HepG2 (cell line): ENCODE data around the gene XPNPEP2. TPM values are rescaled to one million over a fixed set of nuclear protein-coding genes. Genes with fewer than 3 reads are reported as not detected.

Experiments
- ATAC-seq: fragments of 200-7000 bp; cut with Tn5 transposase; 3 replicates; pipeline ENCODE4 v1.9.1; 2020; ENCODE audit warnings: mild to moderate bottlenecking, moderate library complexity
- BruUV-seq: library from RNA; stranded (reverse); fragments of 400-500 nt; replicated peaks from 2 replicates; lab custom pipeline; 2021; lab: Mats Ljungman, UMichigan
- CTCF ChIA-PET: fragments of 300-600 bp; formaldehyde crosslinking; extraction: SDS; loops from one replicate; lab custom pipeline; 2021; ENCODE audit warnings: low total read pairs, inconsistent platforms, low intra/inter-chr PET ratio; lab: Yijun Ruan, JAX
- POLR2A ChIA-PET: fragments of 350-600 bp; sonication (Branson Sonifier 250); formaldehyde crosslinking; loops from one replicate; lab custom pipeline; 2020; ENCODE audit warnings: antibody characterized with exemption, inconsistent platforms; lab: Yijun Ruan, JAX
- DNase-seq: peaks from one replicate; pipeline ENCODE4 v3.0.0-alpha.2; 2015; ENCODE audit warnings: low spot score
- FAIRE-seq: peaks from 3 replicates; lab custom pipeline; 2011; peaks lifted over from hg19 to GRCh38; lab: Jason Lieb, UNC
- H2AFZ ChIP-seq: one replicate; pipeline ENCODE4 v1.6.1; 2011; ENCODE audit warnings: low read length, inconsistent platforms
- H3K27ac ChIP-seq: fragments of 300-600 bp; 3 replicates; pipeline ENCODE4 v1.8.0; 2011; ENCODE audit warnings: mixed run types, mild to moderate bottlenecking, mixed read lengths, low read length, inconsistent platforms; ENCODE audit not compliant: insufficient read depth; ENCODE audit errors: extremely low read length
- H3K27me3 ChIP-seq, 2 experiments: fragments of 200-600 bp in 1 of 2; 2 replicates in 1 of 2; 3 replicates in 1 of 2; pipeline versions ENCODE4 v1.6.0 to v1.8.0; 2011; ENCODE audit warnings: low read length in 2 of 2, mild to moderate bottlenecking in 2 of 2, moderate library complexity in 2 of 2, inconsistent platforms in 1 of 2; ENCODE audit not compliant: insufficient read depth in 2 of 2, control insufficient read depth in 1 of 2
- H3K36me3 ChIP-seq, 2 experiments: fragments of 200-600 bp in 1 of 2; replicated peaks in 1 of 2; 2 replicates in 1 of 2; 3 replicates in 1 of 2; pipeline versions ENCODE4 v1.5.1 to v1.8.0; 2011; ENCODE audit warnings: low read length in 2 of 2, inconsistent platforms in 1 of 2; ENCODE audit not compliant: insufficient read depth in 2 of 2, control insufficient read depth in 1 of 2
- H3K4me1 ChIP-seq: 2 replicates; pipeline ENCODE4 v1.5.1; 2012; ENCODE audit warnings: low read length, inconsistent platforms; ENCODE audit not compliant: insufficient read depth
- H3K4me2 ChIP-seq: 2 replicates; pipeline ENCODE4 v1.6.0; 2011; ENCODE audit warnings: low read depth, low read length, inconsistent platforms
- H3K4me3 ChIP-seq, 3 experiments: fragments of 200-600 bp in 1 of 3; sonication (generic), shearing (Covaris generic) in 1 of 3; replicated peaks in 1 of 3; 2 replicates each; pipeline ENCODE4 v1.5.1; 2011 to 2016; ENCODE audit warnings: low read length in 3 of 3, inconsistent platforms in 2 of 3, low read depth in 2 of 3, mild to moderate bottlenecking in 2 of 3, control low read depth in 1 of 3, mixed read lengths in 1 of 3; ENCODE audit not compliant: insufficient read depth in 1 of 3
- H3K79me2 ChIP-seq: one replicate; pipeline ENCODE4 v1.6.1; 2011; ENCODE audit warnings: low read length, inconsistent platforms; ENCODE audit not compliant: insufficient read depth
- H3K9ac ChIP-seq: 2 replicates; pipeline ENCODE4 v1.6.0; 2011; ENCODE audit warnings: mild to moderate bottlenecking, low read depth, low read length, inconsistent platforms; ENCODE audit not compliant: insufficient read depth
- H3K9me3 ChIP-seq: 2 replicates; pipeline ENCODE4 v1.5.1; 2012; ENCODE audit warnings: mild to moderate bottlenecking, low read length
- H4K20me1 ChIP-seq: 2 replicates; pipeline ENCODE4 v1.6.0; 2011; ENCODE audit warnings: inconsistent platforms, mild to moderate bottlenecking, low read length, moderate library complexity; ENCODE audit not compliant: insufficient read depth
- KAT2B ChIP-seq: fragments of 150-350 bp; IDR thresholded peaks from 2 replicates; pipeline ENCODE4 v1.6.1; 2014; ENCODE audit warnings: low read depth, low read length, borderline replicate concordance
- MAFK ChIP-seq, 2 experiments: IDR thresholded peaks in 1 of 2; conservative IDR thresholded peaks in 1 of 2; 2 replicates each; pipeline ENCODE4 v1.6.1; 2011; ENCODE audit warnings: improper control_type of control experiment in 2 of 2, low read length in 2 of 2
- NFE2L2 ChIP-seq: fragments of 150-350 bp; IDR thresholded peaks from 2 replicates; pipeline ENCODE4 v1.6.1; 2014; ENCODE audit warnings: low read length
- RAD21 ChIP-seq: fragments of 450-650 bp; formaldehyde crosslinking; IDR thresholded peaks from 2 replicates; pipeline ENCODE4 v1.5.0; 2020; ENCODE audit warnings: mild to moderate bottlenecking
- SIN3B ChIP-seq: fragments of 150-350 bp; IDR thresholded peaks from 2 replicates; pipeline ENCODE4 v1.6.1; 2014; ENCODE audit warnings: low read length
- SMC3 ChIP-seq: IDR thresholded peaks from 2 replicates; pipeline ENCODE4 v1.6.1; 2011; ENCODE audit warnings: low read length, improper control_type of control experiment
- TOPORS ChIP-seq: sonication (generic); formaldehyde crosslinking; IDR thresholded peaks from 2 replicates; pipeline ENCODE4 v1.8.0; 2023; ENCODE audit warnings: mild to moderate bottlenecking, missing genetic modification reagents
- ZBTB21 ChIP-seq: sonication (generic); formaldehyde crosslinking; IDR thresholded peaks from 2 replicates; pipeline ENCODE4 v1.4.0; 2020; ENCODE audit warnings: missing genetic modification reagents
- ZNF124 ChIP-seq: sonication (generic); formaldehyde crosslinking; IDR thresholded peaks from 2 replicates; pipeline ENCODE4 v1.4.0; 2020; ENCODE audit warnings: missing genetic modification reagents
- WGBS: methylation state at CpG from one replicate; pipeline ENCODE4 v1.1.6; 2017; ENCODE audit warnings: low lambda C conversion rate; 5-methylcytosine and 5-hydroxymethylcytosine counted together
- in situ Hi-C: cut with HindIII; loops from 2 replicates; pipeline ENCODE4 v1.10.0; 2017; ENCODE audit warnings: low pct_unique_long_range_greater_than_20kb; ENCODE audit not compliant: extremely low pct_ligation_motif_present
- intact Hi-C: fragments of 100-400 bp; cut with micrococcal nuclease; formaldehyde crosslinking; loops from one replicate; pipeline ENCODE4 v1.10.0; 2022; ENCODE audit not compliant: unreplicated experiment
- polyA plus RNA-seq, 8 experiments: library from polyadenylated mRNA; depleted of rRNA in 3 of 8; stranded (reverse) in 7 of 8; unstranded in 1 of 8; fragments of >200 nt; fragmentation: Illumina TruSeq in 4 of 8; extraction: Trizol in 4 of 8; gene quantifications; 2 replicates each; pipeline versions ENCODE4 v1.2.1 to v1.2.3, GENCODE V29; 2011 to 2016; ENCODE audit warnings: low read depth in 4 of 8, missing spikeins in 1 of 8, mixed read lengths in 1 of 8; ENCODE audit not compliant: insufficient read depth in 1 of 8
- total RNA-seq, 5 experiments: library from RNA; depleted of rRNA; stranded (reverse); fragments of >200 nt; fragmentation: Illumina TruSeq; extraction: Trizol; gene quantifications; 2 replicates each; pipeline ENCODE4 v1.2.3, GENCODE V29; 2016; ENCODE audit warnings: low read depth in 1 of 5
- TF ChIP-seq, protein P1 (sequence below): sonication (generic); formaldehyde crosslinking; conservative IDR thresholded peaks from 2 replicates; pipeline ENCODE4 v1.4.0; 2020; ENCODE audit warnings: missing genetic modification reagents
- TF ChIP-seq, protein P2 (sequence below), 2 experiments: sonication (generic) in 1 of 2; formaldehyde crosslinking in 1 of 2; IDR thresholded peaks; 2 replicates each; pipeline versions ENCODE4 v1.6.1 to v1.9.0; 2014 to 2022; ENCODE audit warnings: antibody characterized with exemption in 1 of 2, borderline replicate concordance in 1 of 2, inconsistent platforms in 1 of 2, low read depth in 1 of 2, missing genetic modification reagents in 1 of 2
- TF ChIP-seq, protein P3 (sequence below): sonication (generic); formaldehyde crosslinking; IDR thresholded peaks from 2 replicates; pipeline ENCODE4 v1.8.0; 2022; ENCODE audit warnings: missing genetic modification reagents, low read depth, mild to moderate bottlenecking, borderline replicate concordance
- TF ChIP-seq, protein P4 (sequence below): sonication (generic); formaldehyde crosslinking; IDR thresholded peaks from 2 replicates; pipeline ENCODE4 v1.4.0; 2020; ENCODE audit warnings: missing genetic modification reagents
- TF ChIP-seq, protein P5 (sequence below): IDR thresholded peaks from 2 replicates; pipeline ENCODE4 v1.6.1; 2016; ENCODE audit warnings: control low read depth

Gene XPNPEP2
- total and polyA plus RNA-seq, 2 of the 13 experiments (the other 11 are each of a cell fraction or from before 2014, with no cell fraction given): 1.1 to 1.8 TPM

DNA sequence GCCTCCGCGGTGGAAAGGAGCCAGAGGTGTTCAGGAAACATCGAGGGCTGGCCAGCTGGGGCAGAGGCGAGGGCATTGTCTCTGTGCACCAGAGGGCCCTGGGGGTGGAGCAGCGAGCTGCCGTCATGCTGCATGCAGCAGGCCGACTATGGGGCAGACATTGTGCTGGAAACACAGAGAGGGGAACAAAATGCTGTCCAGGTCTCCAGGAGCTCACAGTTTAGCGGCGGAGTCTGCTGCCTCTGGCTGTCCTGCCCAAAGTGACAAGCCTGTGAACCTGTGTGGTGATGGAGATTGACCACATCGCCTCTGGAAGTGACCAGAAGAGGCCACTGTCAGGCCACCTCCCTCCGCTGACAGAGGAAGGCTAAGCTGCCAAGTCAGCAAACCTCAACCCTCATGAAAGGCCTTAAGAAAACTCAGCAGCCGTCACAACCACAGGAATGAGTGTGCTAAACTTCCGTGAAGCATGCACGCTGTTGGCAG, 20.8 kb downstream of the XPNPEP2 start (continued):
- no peak for TF ChIP-seq TOPORS (CRISPR knock-in tag)
- TF ChIP-seq RAD21 (CRISPR knock-in tag): 0 out of 2 replicates have a peak, but pooled peaks have one; percentile 30
- no peak for TF ChIP-seq ZBTB21 (CRISPR knock-in tag)
- peak; percentile 51 for TF ChIP-seq SMC3
- peak; percentile 91 to 92 for TF ChIP-seq MAFK (conservative IDR thresholded peaks at IDR 0.05 in 1 of 2, IDR thresholded peaks at IDR 0.05 in 1 of 2; ENCODE audit: low read length in 2 of 2)

DNA sequence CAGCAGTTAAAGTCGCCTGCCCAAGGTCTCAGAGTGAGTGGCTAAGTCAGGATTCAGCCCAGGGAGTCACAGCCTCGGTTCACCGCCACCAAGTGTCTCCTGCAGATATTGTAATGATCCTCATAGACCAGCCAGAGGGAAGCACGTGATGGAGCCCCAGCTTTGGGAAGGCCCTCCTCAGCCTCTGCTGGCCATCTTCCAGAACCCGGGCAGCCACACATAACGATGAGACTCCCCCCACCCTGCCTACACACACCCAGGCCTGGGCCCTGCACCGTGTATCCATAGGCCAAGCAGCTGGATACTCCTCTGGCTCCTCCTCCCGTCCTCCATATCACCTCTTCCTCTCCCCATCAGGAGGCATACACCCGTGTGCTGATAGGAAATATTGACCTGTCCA, 21.4 kb downstream of the XPNPEP2 start:
- FAIRE-seq (no peak), ATAC-seq (no peak), DNase-seq (no peak)
- H3K27ac ChIP-seq: no peak overlapping the region
- no peak overlapping the region for H2AFZ ChIP-seq
- intact Hi-C loops (no loop called here), in situ Hi-C loops (no loop called here)
- H3K36me3 ChIP-seq: no peaks in the 10 kb centered on the region
- ChIA-PET POLR2A (interaction anchor here (0.6 kb wide), 1 partner anchor 14 kb away, joined by 3 read pairs; no protein-coding TSS in a partner anchor), CTCF (no interaction called here)
- BruUV-seq: no TSS peak
- H3K9ac ChIP-seq: no peak overlapping the region
- WGBS: no CpG with 5 or more reads among the region's 9 CpGs
- no peaks in the 10 kb centered on the region for H3K79me2 ChIP-seq
- H3K4me2 ChIP-seq: no peak overlapping the region
- H3K4me3 ChIP-seq: no peak overlapping the region
- H3K9me3 ChIP-seq: no peaks in the 10 kb centered on the region
- no peaks in the 10 kb centered on the region for H3K4me1 ChIP-seq
- H4K20me1 ChIP-seq: no peaks in the 10 kb centered on the region
- no peaks in the 10 kb centered on the region for H3K27me3 ChIP-seq
- TF ChIP-seq NFE2L2 (no peak), SIN3B (no peak), ZNF124 (no peak), KAT2B (no peak)
- TF ChIP-seq, protein P1, sequence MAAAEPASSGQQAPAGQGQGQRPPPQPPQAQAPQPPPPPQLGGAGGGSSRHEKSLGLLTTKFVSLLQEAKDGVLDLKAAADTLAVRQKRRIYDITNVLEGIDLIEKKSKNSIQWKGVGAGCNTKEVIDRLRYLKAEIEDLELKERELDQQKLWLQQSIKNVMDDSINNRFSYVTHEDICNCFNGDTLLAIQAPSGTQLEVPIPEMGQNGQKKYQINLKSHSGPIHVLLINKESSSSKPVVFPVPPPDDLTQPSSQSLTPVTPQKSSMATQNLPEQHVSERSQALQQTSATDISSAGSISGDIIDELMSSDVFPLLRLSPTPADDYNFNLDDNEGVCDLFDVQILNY (CRISPR knock-in tag): no peak
- TF ChIP-seq, protein P2, sequence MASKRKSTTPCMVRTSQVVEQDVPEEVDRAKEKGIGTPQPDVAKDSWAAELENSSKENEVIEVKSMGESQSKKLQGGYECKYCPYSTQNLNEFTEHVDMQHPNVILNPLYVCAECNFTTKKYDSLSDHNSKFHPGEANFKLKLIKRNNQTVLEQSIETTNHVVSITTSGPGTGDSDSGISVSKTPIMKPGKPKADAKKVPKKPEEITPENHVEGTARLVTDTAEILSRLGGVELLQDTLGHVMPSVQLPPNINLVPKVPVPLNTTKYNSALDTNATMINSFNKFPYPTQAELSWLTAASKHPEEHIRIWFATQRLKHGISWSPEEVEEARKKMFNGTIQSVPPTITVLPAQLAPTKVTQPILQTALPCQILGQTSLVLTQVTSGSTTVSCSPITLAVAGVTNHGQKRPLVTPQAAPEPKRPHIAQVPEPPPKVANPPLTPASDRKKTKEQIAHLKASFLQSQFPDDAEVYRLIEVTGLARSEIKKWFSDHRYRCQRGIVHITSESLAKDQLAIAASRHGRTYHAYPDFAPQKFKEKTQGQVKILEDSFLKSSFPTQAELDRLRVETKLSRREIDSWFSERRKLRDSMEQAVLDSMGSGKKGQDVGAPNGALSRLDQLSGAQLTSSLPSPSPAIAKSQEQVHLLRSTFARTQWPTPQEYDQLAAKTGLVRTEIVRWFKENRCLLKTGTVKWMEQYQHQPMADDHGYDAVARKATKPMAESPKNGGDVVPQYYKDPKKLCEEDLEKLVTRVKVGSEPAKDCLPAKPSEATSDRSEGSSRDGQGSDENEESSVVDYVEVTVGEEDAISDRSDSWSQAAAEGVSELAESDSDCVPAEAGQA (IDR thresholded peaks at IDR 0.05; ENCODE audit: low read depth): no peak
- TF ChIP-seq, protein P2 (CRISPR knock-in tag; IDR thresholded peaks at IDR 0.05; ENCODE audit: borderline replicate concordance): no peak
- TF ChIP-seq, protein P3, sequence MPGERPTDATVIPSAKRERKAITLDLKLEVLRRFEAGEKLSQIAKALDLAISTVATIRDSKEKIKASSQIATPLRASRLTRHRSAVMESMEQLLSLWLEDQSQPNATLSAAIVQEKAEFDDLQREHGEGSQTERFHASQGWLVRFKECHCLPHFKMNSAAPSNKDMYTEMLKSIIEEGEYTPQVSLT (CRISPR knock-in tag): no peak
- TF ChIP-seq, protein P4, sequence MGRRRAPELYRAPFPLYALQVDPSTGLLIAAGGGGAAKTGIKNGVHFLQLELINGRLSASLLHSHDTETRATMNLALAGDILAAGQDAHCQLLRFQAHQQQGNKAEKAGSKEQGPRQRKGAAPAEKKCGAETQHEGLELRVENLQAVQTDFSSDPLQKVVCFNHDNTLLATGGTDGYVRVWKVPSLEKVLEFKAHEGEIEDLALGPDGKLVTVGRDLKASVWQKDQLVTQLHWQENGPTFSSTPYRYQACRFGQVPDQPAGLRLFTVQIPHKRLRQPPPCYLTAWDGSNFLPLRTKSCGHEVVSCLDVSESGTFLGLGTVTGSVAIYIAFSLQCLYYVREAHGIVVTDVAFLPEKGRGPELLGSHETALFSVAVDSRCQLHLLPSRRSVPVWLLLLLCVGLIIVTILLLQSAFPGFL (CRISPR knock-in tag): no peak
- TF ChIP-seq, protein P5, sequence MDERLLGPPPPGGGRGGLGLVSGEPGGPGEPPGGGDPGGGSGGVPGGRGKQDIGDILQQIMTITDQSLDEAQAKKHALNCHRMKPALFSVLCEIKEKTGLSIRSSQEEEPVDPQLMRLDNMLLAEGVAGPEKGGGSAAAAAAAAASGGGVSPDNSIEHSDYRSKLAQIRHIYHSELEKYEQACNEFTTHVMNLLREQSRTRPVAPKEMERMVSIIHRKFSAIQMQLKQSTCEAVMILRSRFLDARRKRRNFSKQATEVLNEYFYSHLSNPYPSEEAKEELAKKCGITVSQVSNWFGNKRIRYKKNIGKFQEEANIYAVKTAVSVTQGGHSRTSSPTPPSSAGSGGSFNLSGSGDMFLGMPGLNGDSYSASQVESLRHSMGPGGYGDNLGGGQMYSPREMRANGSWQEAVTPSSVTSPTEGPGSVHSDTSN (CRISPR knock-in tag): no peak
